GM18498 (cell line): ENCODE measurements around the gene IFRD1.
A peak's percentile ranks its signal among the peaks of the same experiment; 100 is the strongest.

Experiments
- ATAC-seq: cut with Tn5 transposase; IDR thresholded peaks from one replicate; pipeline ENCODE4 v1.9.1; 2021; ENCODE audit warnings: mild to moderate bottlenecking, moderate library complexity; ENCODE audit not compliant: unreplicated experiment

The IFRD1 gene

DNA sequence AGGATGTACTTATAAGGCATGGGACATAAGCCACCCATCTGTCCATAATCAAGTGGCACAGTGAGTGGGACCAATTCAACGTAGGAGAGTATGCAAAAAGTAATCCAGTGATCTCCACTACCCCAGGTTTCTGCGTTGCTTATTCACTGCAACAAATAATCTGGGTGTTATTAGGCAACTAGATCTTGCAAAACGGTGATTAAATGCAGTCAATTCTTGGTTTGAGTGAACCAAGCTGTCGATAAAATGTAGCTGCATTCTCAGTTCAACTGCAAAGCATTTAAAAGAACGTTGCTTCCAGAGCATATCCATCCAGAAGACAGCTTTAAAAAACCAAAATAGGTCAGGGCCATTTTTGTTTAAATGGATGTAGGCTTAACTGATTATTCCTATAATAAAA, 35.5 kb downstream of the IFRD1 start:
- ATAC-seq: no peak

DNA sequence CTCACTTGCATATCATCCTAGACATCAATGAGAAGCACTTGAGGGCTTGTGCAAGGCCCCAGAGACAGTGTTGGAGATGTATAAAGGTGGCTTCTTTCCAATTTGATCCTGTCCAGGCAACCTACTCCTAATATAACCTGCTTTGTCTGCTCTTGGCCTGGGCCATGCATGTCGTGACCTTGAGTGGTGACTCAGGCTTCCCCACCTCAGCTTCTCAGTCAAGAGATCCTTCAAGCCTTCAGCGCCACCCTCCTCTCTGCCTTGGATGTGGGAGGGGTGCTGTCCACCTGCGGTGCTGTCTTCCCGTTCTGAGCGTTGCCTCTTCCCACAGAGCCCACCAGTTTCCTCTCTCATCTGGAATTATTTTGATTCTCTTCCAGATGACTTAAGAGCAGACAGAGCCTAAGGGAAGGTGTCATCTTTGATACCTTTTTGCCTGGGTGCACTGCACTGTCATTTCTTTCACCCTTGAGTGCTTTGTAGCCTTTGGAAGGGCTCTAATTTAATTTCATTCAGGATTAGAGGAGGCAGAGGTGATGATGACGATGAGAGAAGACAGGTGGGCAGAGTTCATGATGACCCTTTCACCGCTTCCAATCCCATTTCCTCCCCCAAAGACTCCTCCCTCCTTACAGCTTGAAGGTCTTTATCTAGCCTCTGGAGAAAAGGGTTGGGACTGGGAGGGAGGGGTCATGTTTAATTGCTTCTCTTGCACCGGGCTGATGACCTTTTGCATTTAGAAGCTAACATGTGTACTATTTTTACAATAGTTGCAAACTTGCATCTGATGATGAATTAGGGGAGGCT, 37.4 kb downstream of the IFRD1 start:
- ATAC-seq: no peak

DNA sequence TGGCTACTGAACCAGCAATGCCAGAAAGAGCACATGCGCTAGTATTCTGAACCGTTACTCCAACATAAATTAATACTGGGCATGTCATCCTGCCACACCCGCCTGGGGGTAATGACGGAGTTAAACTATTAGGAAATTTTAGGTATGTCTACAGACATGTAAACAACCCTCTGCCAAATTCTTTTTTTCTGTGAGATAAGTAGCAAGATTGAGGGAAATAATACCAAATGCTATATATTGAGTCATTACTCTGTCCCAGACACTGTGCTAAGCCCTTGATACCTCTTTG, 37.9 kb downstream of the IFRD1 start:
- ATAC-seq: no peak

GRCh38 chr7:112492186-112492585, 41.9 kb downstream of the IFRD1 start:
- no peak for ATAC-seq

DNA sequence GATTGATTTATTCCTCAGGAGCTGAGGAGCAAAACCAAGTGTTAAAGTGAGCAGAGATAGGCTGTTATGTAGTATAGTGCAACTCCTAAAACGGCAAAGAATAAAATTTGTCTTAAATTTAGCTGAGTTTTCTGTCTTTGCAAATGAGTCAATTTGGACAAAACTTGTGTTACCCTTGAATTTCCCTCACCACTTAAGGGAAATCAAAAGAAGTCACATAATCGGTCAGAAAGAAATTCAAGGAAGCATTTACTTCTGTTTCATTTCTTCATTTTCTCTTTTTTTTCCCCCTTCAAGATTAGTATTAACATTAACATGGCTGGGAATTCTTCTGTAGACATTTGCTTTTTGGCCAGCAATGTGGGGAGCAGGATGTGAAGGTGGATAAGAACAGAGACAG, 44.4 kb downstream of the IFRD1 start:
- no peak for ATAC-seq

GRCh38 chr7:112495156-112495788, 45.0 kb downstream of the IFRD1 start:
- ATAC-seq: no peak

DNA sequence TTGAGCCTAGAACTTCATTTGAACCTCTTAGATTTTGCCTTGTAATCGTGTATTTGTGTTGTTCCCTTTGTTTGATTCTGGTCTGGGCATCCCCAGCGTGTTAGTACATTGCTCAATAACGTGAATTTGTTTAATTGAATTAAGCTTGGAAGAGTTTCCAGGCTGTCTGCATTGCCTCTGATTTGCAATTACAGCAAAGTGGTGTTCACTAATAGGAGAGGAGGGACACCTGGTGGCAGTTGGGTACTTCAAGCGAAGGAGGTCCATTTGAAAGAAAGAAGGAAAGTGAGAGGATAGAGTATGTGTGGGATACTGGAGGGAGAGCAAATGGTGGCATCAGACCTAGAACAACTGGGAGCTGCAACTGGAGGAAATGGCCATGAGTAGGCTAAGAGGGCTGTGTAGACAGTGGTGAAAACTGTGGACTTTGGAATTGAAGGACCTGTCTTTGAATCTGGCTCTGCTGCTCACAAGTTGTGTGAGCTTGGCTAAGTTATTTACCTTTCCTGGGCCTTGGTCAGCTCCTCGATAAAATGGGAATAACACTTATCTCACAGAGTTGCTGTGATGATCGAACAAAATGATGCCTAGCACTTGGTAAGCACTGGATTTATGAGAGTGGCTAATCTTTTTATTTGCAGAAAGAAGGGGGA, 45.7 kb downstream of the IFRD1 start:
- ATAC-seq: peak; percentile 60

DNA sequence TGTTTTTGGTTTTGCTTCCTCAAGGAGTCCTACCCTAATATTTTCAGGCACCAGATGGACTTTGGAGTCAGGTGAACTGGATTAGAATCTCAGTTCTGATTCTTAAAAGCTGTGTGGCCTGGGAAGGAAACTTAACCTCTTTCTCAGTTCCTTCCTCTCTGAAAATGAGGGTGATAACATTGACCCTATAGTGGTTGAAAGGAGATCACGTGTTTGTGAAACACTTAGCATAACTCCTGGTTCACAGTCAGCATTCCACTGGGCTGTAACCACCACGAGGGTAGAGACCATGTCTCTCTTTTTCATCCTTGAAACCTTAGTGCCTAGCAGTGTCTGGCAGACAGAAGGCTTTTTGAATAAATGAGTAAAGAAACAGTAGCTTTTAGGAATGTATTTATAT, 47.2 kb downstream of the IFRD1 start:
- peak; percentile 80 for ATAC-seq

GRCh38 chr7:112500619-112501018, 50.4 kb downstream of the IFRD1 start:
- ATAC-seq: no peak

- ATAC-seq: no peak
These were observed 51.7 kb downstream of the IFRD1 start for GRCh38 chr7:112501801-112502503.

DNA sequence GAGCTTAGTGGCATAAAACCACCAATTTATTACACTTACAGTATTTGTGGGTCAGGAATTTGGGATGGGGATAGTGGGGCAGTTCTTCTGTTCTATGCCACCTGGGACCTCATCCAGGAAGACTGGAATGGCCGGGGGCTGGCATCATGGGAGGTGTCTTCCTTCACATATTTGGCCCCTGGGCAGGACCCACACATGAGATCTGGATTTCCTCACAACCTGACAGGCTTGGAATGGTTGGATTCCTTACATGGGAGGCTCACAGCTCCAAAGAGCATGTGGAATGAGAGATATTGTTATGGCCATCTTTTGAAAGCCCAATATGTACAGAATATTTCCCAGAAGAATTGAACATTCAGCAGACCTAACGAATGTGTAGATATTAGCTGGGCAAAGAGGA, 52.4 kb downstream of the IFRD1 start:
- no peak for ATAC-seq

DNA sequence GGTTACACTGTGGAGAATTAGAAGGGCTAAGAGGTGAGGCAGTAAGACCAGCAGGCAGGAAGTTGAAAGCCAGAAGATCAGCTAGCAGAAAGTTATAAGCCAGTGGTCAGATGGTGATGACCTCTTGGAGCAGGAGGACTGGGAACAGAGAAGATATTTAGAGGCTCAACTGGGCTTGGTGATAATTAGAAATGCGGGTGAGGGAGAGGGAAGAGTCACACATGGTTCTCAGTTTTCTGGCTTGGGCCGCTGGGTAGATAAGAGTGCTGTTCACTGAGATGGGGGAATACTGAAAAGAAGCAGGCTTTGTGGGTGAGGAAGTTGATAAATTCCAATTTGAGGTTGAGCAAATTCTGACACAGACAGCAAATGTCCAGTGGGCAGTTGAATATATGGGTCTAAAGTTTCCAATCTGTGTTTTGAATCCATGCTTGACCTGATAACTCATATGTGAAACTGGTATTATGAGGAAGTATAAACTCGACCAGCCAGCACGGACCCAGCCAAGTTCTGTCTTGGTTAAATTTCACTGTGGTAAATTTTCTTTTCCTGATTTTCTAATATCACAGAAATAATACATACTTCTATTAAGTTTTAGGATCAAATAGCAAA, 53.2 kb downstream of the IFRD1 start:
- ATAC-seq: no peak

- ATAC-seq: no peak
These were observed 53.9 kb downstream of the IFRD1 start for GRCh38 chr7:112504093-112504695.

GRCh38 chr7:112505495-112505894, 55.2 kb downstream of the IFRD1 start:
- no peak for ATAC-seq

DNA sequence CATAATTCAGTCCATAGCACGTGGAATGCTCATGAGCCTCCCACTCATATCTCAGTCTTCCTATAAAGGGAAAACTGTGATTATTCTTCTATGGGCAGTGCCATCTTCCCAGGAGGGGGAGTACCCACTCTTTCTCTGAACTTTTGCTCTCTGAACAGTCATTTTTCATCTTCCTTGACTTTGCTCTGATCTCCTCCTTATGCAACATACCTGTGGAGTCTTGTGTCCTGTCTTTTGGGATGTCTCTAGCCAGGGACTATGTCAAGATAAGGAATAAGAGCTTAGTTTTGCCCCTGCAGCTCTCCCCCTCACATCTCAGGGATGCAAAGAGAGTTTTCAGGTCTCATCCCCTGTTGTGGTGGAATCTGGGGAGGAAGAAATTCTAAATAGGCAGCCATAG, 58.1 kb downstream of the IFRD1 start:
- ATAC-seq: no peak

DNA sequence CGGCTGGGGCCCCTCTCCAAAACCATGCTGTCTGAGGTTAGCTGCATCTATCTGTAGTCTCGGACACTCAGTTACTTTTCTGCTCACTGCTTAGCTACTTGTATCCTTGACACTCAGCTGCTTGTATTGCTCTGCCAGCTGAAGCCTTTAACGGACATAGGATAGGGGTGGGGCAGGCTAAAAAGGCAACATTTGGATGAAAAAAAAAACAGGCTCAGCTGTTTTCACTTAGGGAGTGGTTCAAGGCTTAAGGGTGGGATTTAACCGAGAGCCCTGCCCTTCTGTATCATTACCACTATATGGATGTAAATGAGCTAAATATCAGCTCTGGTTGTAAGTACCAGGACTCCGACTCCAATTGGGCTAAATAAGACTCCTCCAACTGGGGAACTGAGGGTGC, 59.1 kb downstream of the IFRD1 start:
- ATAC-seq: no peak

GRCh38 chr7:112510001-112510742, 59.9 kb downstream of the IFRD1 start:
- peak; percentile 60 for ATAC-seq

DNA sequence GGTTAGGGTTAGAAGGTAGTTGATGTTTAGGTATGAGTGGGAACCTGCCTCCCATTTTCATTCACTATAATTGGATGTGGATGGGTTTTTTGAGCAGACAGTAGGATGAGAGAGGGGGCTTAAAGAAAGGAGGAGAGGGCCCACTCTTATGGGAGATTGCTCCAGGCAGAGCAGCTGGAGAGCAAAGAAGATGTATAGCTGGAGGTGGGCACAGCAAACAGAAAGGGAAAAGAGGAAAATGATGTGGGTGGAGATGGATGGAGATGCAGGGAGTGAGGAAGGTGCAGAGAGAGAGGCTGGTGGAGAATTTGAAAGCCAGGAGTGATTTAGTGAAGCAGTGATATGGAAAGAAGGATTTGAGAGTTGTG, 60.5 kb downstream of the IFRD1 start:
- ATAC-seq: no peak

DNA sequence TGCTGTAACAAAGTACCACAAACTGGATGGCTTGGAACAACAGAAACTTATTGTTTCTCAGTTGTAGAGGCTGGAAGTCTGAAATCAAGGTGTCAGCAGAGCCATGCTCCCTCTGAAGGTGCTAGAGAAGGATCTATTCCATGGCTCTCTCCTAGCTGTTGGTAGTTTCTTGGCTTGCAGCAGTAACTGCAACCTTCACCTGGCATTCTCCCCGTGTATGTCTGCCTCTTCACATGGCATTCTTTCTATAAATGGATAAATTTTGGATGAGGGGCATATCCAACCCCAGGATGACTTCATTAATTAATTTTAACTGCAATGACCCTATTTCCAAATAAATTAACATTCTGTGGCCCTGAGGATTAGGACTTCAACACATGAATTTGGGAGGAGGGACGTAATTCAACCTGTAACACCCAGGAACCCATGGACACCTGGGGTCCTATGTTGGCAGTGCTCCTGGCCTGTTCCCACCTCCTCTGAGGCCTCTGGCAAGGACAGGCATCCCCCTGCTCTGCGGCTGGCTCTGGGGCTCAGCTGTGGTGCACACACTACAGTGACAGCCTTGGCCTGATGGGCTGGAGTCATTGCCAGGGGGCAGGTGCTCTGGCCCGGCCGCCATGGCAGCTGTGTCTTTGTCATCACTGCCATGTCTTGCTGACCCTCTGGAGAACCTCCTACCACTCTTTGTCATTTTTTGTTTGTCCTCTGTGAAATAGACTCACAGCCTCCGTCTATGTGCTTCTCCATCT, 61.4 kb downstream of the IFRD1 start:
- no peak for ATAC-seq
